Hematopoietic multipotent progenitor cell treated with erythropoietin and hydrocortisone succinate and interleukin-3 and kit ligand, for 4 days (in vitro differentiated cells): Measurements from ENCODE around the gene WDR17.
A peak's percentile ranks its signal among the peaks of the same experiment; 100 is the strongest.

Experiments
- DNase-seq: peaks from one replicate; pipeline ENCODE4 v3.0.0-alpha.2; 2015

WDR17 gene

GRCh38 chr4:176193938-176194337, 128.3 kb downstream of the WDR17 start:
- no peak for DNase-seq

GRCh38 chr4:176195184-176195978, 129.7 kb downstream of the WDR17 start, which contains the start of gene SPATA4:
TSS of gene SPATA4 (minus strand) at chr4:176195585. CDS start at chr4:176195562, 23 bp downstream.
- peak; percentile 96 for DNase-seq

GRCh38 chr4:176198316-176198903, 132.8 kb downstream of the WDR17 start:
- no peak for DNase-seq

GRCh38 chr4:176205299-176205698, 139.7 kb downstream of the WDR17 start:
- DNase-seq = no peak

- no peak for DNase-seq
These were observed 142.2 kb downstream of the WDR17 start for GRCh38 chr4:176207839-176208238.

- no peak for DNase-seq
These were observed 143.9 kb downstream of the WDR17 start for GRCh38 chr4:176209535-176209934.

- no peak for DNase-seq
These were observed 144.5 kb downstream of the WDR17 start for GRCh38 chr4:176210101-176210500.

- DNase-seq = no peak
These were observed 145.1 kb downstream of the WDR17 start for GRCh38 chr4:176210579-176211296.

GRCh38 chr4:176212351-176212750, 146.7 kb downstream of the WDR17 start:
- DNase-seq = peak; percentile 68

- peak; percentile 5 for DNase-seq
These were observed 151.9 kb downstream of the WDR17 start for GRCh38 chr4:176217510-176217909.

- DNase-seq = no peak
These were observed 156.5 kb downstream of the WDR17 start for GRCh38 chr4:176222149-176222548.

GRCh38 chr4:176223561-176223960, 157.9 kb downstream of the WDR17 start:
- no peak for DNase-seq

GRCh38 chr4:176226736-176227135, 161.1 kb downstream of the WDR17 start:
- DNase-seq = no peak

- DNase-seq = no peak
These were observed 164.0 kb downstream of the WDR17 start for GRCh38 chr4:176229645-176230044.
